ENCODE data around the gene SPDYE17.
"Not testable (repeated sequence)": the region's sequence is repeated elsewhere in the genome, so short reads cannot be mapped to it uniquely, and the experiment has no call there.

Gene SPDYE17

DNA sequence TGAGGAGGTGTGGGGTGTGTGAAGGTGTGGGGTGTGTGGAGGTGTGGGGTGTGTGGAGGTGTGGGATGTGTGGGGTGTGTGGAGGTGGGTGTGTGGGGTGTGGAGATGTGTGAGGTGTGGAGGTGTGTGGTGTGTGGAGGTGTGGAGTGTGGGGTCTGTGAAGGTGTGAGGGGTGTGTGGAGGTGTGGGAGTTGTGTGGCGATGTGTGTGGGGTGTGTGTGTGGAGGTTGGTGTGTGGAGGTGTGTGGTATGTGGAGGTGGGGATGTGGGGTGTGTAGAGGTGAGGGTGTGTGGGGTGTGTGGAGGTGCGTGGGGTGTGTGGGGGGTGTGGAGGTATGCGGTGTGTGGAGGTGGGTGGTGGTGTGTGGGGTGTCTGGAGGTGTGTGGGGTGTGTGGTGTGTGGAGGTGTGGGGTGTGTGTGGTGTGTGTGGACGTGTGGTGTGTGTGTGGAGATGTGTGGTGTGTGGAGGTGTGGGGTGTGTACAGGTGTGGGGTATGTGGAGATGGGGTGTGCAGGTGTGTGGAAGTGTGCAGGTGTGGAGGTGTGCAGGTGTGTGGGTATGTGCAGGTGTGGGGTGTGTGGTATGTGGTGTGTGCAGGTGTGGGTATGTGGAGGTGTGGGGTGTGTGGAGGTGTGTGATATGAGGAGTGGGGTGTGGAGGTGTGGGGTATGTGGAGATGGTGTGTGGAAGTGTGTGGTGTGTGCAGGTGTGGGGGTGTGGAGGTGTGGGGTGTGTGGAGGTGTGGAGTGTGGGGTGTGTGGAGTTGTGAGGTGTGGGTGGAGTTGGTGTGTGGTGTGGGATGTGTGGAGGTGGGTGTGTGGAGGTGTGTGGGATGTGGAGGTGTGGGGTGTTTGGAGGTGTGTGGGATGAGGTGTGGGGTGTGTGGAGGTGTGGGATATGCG, 34.5 kb downstream of the SPDYE17 start:
- Histone ChIP-seq H3K27me3 (ENCODE audit: low read depth, low read length) (no peaks in the 10 kb centered on the region), H3K27ac (ENCODE audit: low read length) (no peak overlapping the region)

DNA sequence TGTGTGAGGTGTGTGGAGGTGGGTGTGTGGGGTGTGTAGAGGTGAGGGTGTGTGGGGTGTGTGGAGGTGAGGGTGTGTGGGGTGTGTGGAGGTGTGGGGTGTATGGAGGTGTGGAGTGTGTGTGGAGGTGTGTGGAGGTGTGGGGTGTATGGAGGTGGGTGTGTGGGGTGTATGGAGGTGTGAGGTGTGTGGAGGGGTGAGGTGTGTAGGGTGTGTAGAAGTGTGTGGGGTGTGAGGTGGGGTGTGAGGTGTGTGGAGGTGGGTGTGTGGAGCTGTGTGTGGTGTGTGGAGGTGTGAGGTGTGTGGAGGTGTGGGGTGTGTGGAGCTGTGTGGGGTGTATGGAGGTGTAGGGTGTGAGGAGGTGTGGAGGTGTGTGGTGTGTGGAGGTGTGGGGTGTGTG, 35.2 kb downstream of the SPDYE17 start:
- H3K27me3 ChIP-seq (ENCODE audit: low read depth, low read length); H3K4me1 ChIP-seq (ENCODE audit: control insufficient read depth in 1 of 2, insufficient read depth in 2 of 2, low read length in 2 of 2); H3K36me3 ChIP-seq (ENCODE audit: control insufficient read depth in 1 of 2, insufficient read depth in 2 of 2, low read length in 2 of 2); H3K27ac ChIP-seq (ENCODE audit: low read length); H3K4me3 ChIP-seq (ENCODE audit: low read depth in 1 of 2, low read length in 2 of 2); H3K9me3 ChIP-seq (ENCODE audit: control insufficient read depth in 1 of 2, low read length in 2 of 2): not testable (repeated sequence)

More for the DNA sequence above, 34.5 kb downstream of the SPDYE17 start:
- Histone ChIP-seq H3K36me3 (ENCODE audit: control insufficient read depth in 1 of 2, insufficient read depth in 2 of 2, low read length in 2 of 2) (peaks cover 0 to 6% of the 10 kb centered on the region in 2 donors), H3K4me1 (ENCODE audit: control insufficient read depth in 1 of 2, insufficient read depth in 2 of 2, low read length in 2 of 2) (no peaks in the 10 kb centered on the region), H3K9me3 (ENCODE audit: control insufficient read depth in 1 of 2, low read length in 2 of 2) (no peaks in the 10 kb centered on the region), H3K4me3 (ENCODE audit: low read depth in 1 of 2, low read length in 2 of 2) (no peak overlapping the region)

DNA sequence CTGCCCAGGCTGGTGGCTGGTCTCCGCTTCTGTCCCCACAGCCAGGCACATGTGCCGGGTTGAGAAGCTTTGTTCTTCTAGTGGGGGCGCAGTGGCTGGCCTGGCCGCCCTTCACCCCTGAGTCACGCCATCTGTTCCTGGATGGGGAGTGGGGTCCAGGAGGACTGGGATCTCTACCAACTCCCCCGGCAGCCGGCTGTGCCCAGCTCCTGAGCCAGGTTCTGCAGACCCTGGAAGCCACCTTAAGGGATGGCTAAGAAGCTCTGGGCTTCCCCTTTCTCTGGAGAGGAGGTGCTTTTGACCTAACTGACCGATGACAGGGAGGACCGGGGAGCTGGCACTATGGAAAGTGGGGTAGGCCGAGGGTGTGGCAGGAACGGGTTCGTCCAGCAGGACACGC, 37.9 kb downstream of the SPDYE17 start:
- H3K36me3 ChIP-seq (ENCODE audit: control insufficient read depth in 1 of 2, insufficient read depth in 2 of 2, low read length in 2 of 2); H3K9me3 ChIP-seq (ENCODE audit: control insufficient read depth in 1 of 2, low read length in 2 of 2); H3K4me3 ChIP-seq (ENCODE audit: low read depth in 1 of 2, low read length in 2 of 2); H3K27ac ChIP-seq (ENCODE audit: low read length); H3K27me3 ChIP-seq (ENCODE audit: low read depth, low read length); H3K4me1 ChIP-seq (ENCODE audit: control insufficient read depth in 1 of 2, insufficient read depth in 2 of 2, low read length in 2 of 2): not testable (repeated sequence)

DNA sequence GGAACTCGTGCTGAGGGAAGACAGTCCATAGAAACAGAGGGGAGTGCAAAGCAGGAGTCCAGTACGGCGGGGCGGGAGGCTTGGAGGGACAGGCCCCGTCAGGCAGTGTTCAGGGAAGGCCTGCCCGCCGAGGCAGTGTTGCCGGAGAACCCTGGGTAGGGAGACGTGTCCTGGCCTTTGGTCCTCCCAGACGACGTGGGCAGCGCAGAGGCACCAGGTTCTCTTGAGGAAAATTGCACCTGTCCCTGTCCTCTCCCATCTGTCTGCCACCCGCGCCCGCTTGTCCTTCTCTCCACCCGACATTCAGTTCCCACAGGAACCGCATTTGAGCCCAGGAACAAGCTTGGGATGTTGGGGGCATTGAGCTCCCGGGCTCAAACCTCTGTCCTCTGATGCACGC, 38.3 kb downstream of the SPDYE17 start:
- H3K4me1 ChIP-seq (ENCODE audit: control insufficient read depth in 1 of 2, insufficient read depth in 2 of 2, low read length in 2 of 2); H3K27ac ChIP-seq (ENCODE audit: low read length); H3K27me3 ChIP-seq (ENCODE audit: low read depth, low read length); H3K9me3 ChIP-seq (ENCODE audit: control insufficient read depth in 1 of 2, low read length in 2 of 2); H3K4me3 ChIP-seq (ENCODE audit: low read depth in 1 of 2, low read length in 2 of 2); H3K36me3 ChIP-seq (ENCODE audit: control insufficient read depth in 1 of 2, insufficient read depth in 2 of 2, low read length in 2 of 2): not testable (repeated sequence)

DNA sequence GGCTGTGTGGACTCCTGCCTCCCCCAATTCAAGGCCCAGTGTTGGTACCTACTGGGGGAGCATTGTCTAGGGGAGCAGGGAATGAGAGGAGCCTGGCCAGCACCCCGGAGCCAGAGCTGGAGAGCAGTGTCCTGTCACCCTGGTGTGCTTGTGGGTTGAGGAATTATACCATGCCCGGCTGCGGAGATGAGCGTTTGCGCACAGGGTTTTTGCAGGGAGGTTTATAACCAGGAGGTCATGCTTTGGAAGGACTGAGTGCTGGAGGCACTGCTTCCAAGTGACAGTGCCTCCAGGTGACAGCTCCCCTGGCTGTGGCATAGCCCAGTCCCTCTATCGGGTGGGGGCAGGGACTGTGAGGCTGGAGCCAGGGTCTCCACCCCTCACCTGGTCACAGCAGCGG, 39.3 kb downstream of the SPDYE17 start:
- H3K36me3 ChIP-seq (ENCODE audit: control insufficient read depth in 1 of 2, insufficient read depth in 2 of 2, low read length in 2 of 2); H3K4me1 ChIP-seq (ENCODE audit: control insufficient read depth in 1 of 2, insufficient read depth in 2 of 2, low read length in 2 of 2); H3K4me3 ChIP-seq (ENCODE audit: low read depth in 1 of 2, low read length in 2 of 2); H3K9me3 ChIP-seq (ENCODE audit: control insufficient read depth in 1 of 2, low read length in 2 of 2); H3K27me3 ChIP-seq (ENCODE audit: low read depth, low read length); H3K27ac ChIP-seq (ENCODE audit: low read length): not testable (repeated sequence)

DNA sequence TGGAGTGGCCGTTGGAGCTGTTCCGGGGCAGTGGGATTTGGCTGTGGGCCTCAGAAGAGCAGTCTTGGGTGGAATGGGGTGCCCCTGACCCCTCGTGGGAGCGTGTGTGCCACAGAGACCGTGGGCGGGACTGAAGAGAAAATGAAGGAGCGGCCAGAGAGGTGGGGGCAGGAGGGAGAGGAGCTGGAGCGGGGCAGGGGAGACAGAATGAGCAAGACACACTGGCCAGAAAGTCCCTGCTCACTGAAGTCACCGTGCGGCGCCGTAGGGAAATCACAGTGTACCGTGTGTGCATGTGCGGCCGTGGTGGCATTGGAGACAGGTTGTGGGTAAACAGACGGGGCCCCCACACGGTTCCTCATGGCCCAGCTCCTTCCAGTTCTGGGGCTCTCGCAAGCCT, 40.0 kb downstream of the SPDYE17 start:
- H3K9me3 ChIP-seq (ENCODE audit: control insufficient read depth in 1 of 2, low read length in 2 of 2); H3K4me1 ChIP-seq (ENCODE audit: control insufficient read depth in 1 of 2, insufficient read depth in 2 of 2, low read length in 2 of 2); H3K4me3 ChIP-seq (ENCODE audit: low read depth in 1 of 2, low read length in 2 of 2); H3K36me3 ChIP-seq (ENCODE audit: control insufficient read depth in 1 of 2, insufficient read depth in 2 of 2, low read length in 2 of 2); H3K27me3 ChIP-seq (ENCODE audit: low read depth, low read length); H3K27ac ChIP-seq (ENCODE audit: low read length): not testable (repeated sequence)

DNA sequence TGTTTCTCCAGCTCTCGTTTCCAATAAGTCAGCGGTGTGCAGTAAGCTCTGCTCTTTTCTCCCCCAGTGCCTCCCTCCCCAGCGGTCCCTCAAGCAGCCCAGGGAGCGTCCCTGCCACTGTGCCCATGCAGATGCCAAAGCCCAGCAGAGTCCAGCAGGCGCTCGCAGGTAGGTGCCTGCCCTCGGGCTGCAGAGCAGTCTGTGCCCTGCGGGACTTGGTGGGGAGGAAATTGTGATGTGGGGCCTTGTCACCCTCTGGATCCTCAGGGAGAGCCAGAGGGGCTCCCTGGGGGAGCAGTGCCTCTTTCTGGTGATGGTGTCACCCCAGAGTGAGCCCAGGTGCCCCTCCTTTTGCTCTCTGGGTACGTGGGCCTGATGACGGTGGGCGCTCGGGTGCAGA, 42.0 kb downstream of the SPDYE17 start:
- not testable (repeated sequence) for H3K4me3 ChIP-seq (ENCODE audit: low read depth in 1 of 2, low read length in 2 of 2); H3K9me3 ChIP-seq (ENCODE audit: control insufficient read depth in 1 of 2, low read length in 2 of 2); H3K36me3 ChIP-seq (ENCODE audit: control insufficient read depth in 1 of 2, insufficient read depth in 2 of 2, low read length in 2 of 2); H3K4me1 ChIP-seq (ENCODE audit: control insufficient read depth in 1 of 2, insufficient read depth in 2 of 2, low read length in 2 of 2); H3K27ac ChIP-seq (ENCODE audit: low read length); H3K27me3 ChIP-seq (ENCODE audit: low read depth, low read length)

DNA sequence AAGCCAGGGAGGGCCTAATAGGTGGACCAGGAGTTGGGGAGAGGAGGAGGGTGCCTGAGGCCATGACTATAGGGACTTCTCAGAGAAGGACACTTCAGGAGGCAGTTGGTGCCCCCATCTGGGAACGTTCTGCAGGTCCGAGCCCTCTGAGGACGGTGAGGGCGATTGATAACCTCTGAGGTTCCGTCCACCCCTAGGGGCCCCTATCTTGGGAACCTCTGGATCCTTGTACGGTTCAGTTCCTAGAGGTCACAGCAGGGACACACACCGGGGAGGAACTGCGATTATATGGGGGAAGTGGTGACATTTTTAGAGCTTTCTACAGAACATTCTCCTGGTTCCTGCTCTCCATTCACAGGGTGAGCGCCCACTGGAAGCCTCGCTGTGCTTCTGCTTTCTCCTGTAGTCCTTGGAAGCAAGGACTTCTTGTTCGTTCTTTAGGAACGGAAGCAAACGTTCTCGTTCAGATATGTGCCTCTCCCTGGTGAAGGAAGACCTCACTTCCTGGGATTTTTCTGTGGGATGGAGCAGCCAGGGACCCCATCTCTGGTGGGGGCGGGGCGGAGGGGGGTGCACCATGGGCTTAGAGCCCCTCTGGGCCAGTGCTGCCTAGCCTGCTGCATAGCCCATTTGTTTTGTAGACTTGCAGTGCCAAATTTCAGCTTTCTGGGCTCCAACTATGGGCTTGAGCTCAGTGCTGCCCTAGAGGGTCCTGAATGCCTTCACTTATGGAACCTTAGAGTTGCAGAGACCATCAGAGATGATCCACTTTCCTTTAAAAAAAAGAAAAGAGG, 46.0 kb downstream of the SPDYE17 start:
- not testable (repeated sequence) for H3K36me3 ChIP-seq (ENCODE audit: control insufficient read depth in 1 of 2, insufficient read depth in 2 of 2, low read length in 2 of 2); H3K4me1 ChIP-seq (ENCODE audit: control insufficient read depth in 1 of 2, insufficient read depth in 2 of 2, low read length in 2 of 2); H3K27me3 ChIP-seq (ENCODE audit: low read depth, low read length); H3K9me3 ChIP-seq (ENCODE audit: control insufficient read depth in 1 of 2, low read length in 2 of 2); H3K4me3 ChIP-seq (ENCODE audit: low read depth in 1 of 2, low read length in 2 of 2); H3K27ac ChIP-seq (ENCODE audit: low read length)

DNA sequence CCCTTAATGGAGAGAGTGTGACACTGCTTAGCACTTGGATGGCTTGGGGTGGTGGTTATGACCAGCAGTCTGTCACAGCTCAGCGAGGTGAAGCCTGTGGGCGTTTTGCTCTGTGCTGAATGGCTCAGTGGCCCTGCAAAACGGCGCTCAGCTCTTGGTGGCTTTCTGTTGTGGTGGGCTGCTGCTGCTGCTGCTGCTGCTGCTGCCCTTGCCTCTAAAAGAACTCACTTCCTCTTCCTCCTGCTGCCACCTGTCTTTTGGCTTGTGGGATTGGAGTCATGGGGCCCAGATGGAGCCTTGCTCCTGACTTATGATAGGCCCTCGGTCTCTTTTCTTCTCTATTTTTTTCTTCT, 47.4 kb downstream of the SPDYE17 start:
- peaks cover 0 to 11% of the 10 kb centered on the region in 2 donors for H3K36me3 ChIP-seq (ENCODE audit: control insufficient read depth in 1 of 2, insufficient read depth in 2 of 2, low read length in 2 of 2)
- not testable (repeated sequence) for H3K27ac ChIP-seq (ENCODE audit: low read length); H3K4me3 ChIP-seq (ENCODE audit: low read depth in 1 of 2, low read length in 2 of 2); H3K27me3 ChIP-seq (ENCODE audit: low read depth, low read length); H3K4me1 ChIP-seq (ENCODE audit: control insufficient read depth in 1 of 2, insufficient read depth in 2 of 2, low read length in 2 of 2); H3K9me3 ChIP-seq (ENCODE audit: control insufficient read depth in 1 of 2, low read length in 2 of 2)

DNA sequence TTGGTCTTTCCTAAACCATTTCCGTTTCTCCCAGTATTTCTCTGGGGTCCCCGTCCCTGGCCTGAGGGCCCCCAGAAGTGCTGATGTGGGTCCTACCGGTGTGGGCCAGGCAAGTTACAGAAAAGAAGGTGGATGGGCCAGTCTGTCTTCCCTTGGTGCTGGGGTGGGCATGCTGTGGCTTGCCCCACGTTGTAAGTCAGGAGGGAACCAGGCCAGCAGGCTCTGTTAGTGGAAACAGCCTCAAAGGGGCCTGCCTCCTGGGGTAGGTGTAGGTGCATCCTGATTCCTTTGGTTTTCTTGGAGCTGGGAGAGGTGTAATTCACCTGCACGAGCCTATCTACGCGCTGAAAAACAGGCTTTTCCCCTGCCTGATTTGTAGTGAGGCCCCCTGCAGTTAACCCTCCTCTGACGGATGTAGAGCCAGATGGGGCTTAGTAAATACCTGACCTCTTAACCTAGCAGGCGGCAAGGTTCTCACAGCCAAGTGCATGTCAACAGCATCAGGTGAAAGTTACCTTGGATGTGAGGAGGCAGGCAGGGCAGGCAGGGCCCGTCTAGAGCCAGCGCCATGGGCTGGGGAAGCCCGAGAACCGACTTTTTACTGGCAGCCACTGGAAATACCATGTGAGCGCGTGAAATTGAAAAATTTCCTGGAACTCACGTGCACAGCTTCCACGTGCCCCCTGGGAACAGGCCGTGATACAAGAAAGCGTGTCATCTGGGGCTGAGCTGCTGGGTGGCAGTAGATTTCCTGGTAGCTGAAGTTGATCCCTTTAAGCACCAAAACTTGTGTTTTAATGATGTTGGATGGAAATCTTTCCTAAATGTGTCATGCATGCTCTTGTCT, 48.0 kb downstream of the SPDYE17 start:
- H3K27ac ChIP-seq (ENCODE audit: low read length); H3K9me3 ChIP-seq (ENCODE audit: control insufficient read depth in 1 of 2, low read length in 2 of 2); H3K4me1 ChIP-seq (ENCODE audit: control insufficient read depth in 1 of 2, insufficient read depth in 2 of 2, low read length in 2 of 2); H3K27me3 ChIP-seq (ENCODE audit: low read depth, low read length); H3K4me3 ChIP-seq (ENCODE audit: low read depth in 1 of 2, low read length in 2 of 2): not testable (repeated sequence)
- H3K36me3 ChIP-seq (ENCODE audit: control insufficient read depth in 1 of 2, insufficient read depth in 2 of 2, low read length in 2 of 2): peaks cover 0 to 11% of the 10 kb centered on the region in 2 donors

DNA sequence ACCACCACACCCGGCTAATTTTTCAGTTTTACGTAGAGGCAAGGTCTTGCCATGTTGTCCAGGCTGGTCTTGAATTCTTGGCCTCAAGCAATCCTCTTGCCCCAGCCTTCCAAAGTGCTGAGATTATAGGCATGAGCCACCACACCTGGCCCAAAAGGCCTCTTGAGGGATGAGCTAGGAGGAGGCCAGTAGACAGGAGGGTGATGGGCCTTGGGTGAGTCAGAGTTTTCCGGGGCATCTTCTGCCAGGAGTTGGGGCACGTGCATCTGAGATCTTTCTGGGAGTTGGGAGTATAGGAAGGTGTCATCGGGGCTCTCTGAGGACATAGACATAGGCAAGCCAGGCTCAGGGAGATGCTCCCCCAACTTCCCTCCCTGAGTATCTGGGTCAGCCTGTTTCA, 48.8 kb downstream of the SPDYE17 start:
- not testable (repeated sequence) for H3K9me3 ChIP-seq (ENCODE audit: control insufficient read depth in 1 of 2, low read length in 2 of 2); H3K27ac ChIP-seq (ENCODE audit: low read length); H3K27me3 ChIP-seq (ENCODE audit: low read depth, low read length); H3K4me3 ChIP-seq (ENCODE audit: low read depth in 1 of 2, low read length in 2 of 2); H3K4me1 ChIP-seq (ENCODE audit: control insufficient read depth in 1 of 2, insufficient read depth in 2 of 2, low read length in 2 of 2)
- peaks cover 0 to 11% of the 10 kb centered on the region in 2 donors for H3K36me3 ChIP-seq (ENCODE audit: control insufficient read depth in 1 of 2, insufficient read depth in 2 of 2, low read length in 2 of 2)

Data from muscle layer of duodenum (tissue), 2 donors.